Fibroblast of lung (primary cell): ENCODE data around the gene STKLD1. TPM values are rescaled to one million over a fixed set of nuclear protein-coding genes. Genes with fewer than 3 reads are reported as not detected.

Experiments
- DNase-seq, 2 donors: peaks; one replicate each; pipeline versions ENCODE4 v3.0.0 to v3.0.0-alpha.2; 2010; ENCODE audit warnings: low read depth in 2 of 2
- H2AFZ ChIP-seq: 2 replicates; pipeline ENCODE4 v1.5.1; 2012; ENCODE audit warnings: low read length, control low read depth, inconsistent platforms
- H3K27ac ChIP-seq: 2 replicates; pipeline ENCODE4 v1.5.1; 2011; ENCODE audit warnings: low read length, control low read depth; ENCODE audit not compliant: insufficient read depth
- H3K27me3 ChIP-seq: 2 replicates; pipeline ENCODE4 v1.5.1; 2011; ENCODE audit warnings: mild to moderate bottlenecking, low read length; ENCODE audit not compliant: control insufficient read depth, insufficient read depth
- H3K36me3 ChIP-seq: 2 replicates; pipeline ENCODE4 v1.5.1; 2011; ENCODE audit warnings: low read length; ENCODE audit not compliant: control insufficient read depth, insufficient read depth
- H3K4me1 ChIP-seq: 2 replicates; pipeline ENCODE4 v1.5.1; 2011; ENCODE audit warnings: low read length; ENCODE audit not compliant: control insufficient read depth, insufficient read depth; ENCODE audit errors: extremely low read depth
- H3K4me2 ChIP-seq: 2 replicates; pipeline ENCODE4 v1.5.1; 2011; ENCODE audit warnings: low read length, control low read depth; ENCODE audit not compliant: insufficient read depth; ENCODE audit errors: extremely low read depth
- H3K4me3 ChIP-seq, 4 experiments: fragments of 200-600 bp in 1 of 4; sonication (generic) in 1 of 4; replicated peaks in 1 of 4; 2 replicates each; pipeline ENCODE4 v1.5.1; 2011 to 2016; ENCODE audit warnings: low read length in 4 of 4, low read depth in 3 of 4, mild to moderate bottlenecking in 3 of 4, control low read depth in 2 of 4, inconsistent platforms in 1 of 4, mixed read lengths in 1 of 4; ENCODE audit not compliant: insufficient read depth in 1 of 4; ENCODE audit errors: control extremely low read depth in 1 of 4
- H3K79me2 ChIP-seq: 2 replicates; pipeline ENCODE4 v1.5.1; 2012; ENCODE audit warnings: mild to moderate bottlenecking, low read length, inconsistent platforms; ENCODE audit not compliant: control insufficient read depth, insufficient read depth
- H3K9ac ChIP-seq: 2 replicates; pipeline ENCODE4 v1.5.1; 2011; ENCODE audit warnings: mild to moderate bottlenecking, low read length, control low read depth; ENCODE audit not compliant: insufficient read depth
- H3K9me3 ChIP-seq: 2 replicates; pipeline ENCODE4 v1.5.1; 2012; ENCODE audit warnings: low read depth, low read length; ENCODE audit not compliant: control insufficient read depth, insufficient read depth
- H4K20me1 ChIP-seq: 2 replicates; pipeline ENCODE4 v1.5.1; 2011; ENCODE audit warnings: low read length; ENCODE audit not compliant: control insufficient read depth, insufficient read depth; ENCODE audit errors: extremely low read depth
- EZH2 ChIP-seq: IDR thresholded peaks from 2 replicates; pipeline ENCODE4 v1.5.1; 2012; ENCODE audit warnings: low read length, control low read depth, mild to moderate bottlenecking; ENCODE audit errors: missing control alignments
- polyA plus RNA-seq, 2 donors: library from polyadenylated mRNA; depleted of rRNA in 1 of 2; stranded (reverse) in 1 of 2; unstranded in 1 of 2; fragments of >200 nt; gene quantifications; 2 replicates each; pipeline ENCODE4 v1.2.1, GENCODE V29; 2011 to 2012; ENCODE audit warnings: missing spikeins in 1 of 2
- total RNA-seq: library from RNA; depleted of rRNA; stranded (reverse); fragments of >200 nt; gene quantifications from 2 replicates; pipeline ENCODE4 v1.2.1, GENCODE V29; 2014
- TF ChIP-seq, protein P1 (sequence below), 2 donors: IDR thresholded peaks in 1 of 2; conservative IDR thresholded peaks in 1 of 2; 1 replicate in 1 of 2; 2 replicates in 1 of 2; pipeline ENCODE4 v1.5.1; 2011 to 2012; ENCODE audit warnings: low read length in 2 of 2, control low read depth in 1 of 2, inconsistent platforms in 1 of 2, low read depth in 1 of 2, mild to moderate bottlenecking in 1 of 2

Gene STKLD1
- total and polyA plus RNA-seq, 2 donors (not counting 1 experiment from before 2014, with no cell fraction given), result 0.79 to 0.99 TPM

DNA sequence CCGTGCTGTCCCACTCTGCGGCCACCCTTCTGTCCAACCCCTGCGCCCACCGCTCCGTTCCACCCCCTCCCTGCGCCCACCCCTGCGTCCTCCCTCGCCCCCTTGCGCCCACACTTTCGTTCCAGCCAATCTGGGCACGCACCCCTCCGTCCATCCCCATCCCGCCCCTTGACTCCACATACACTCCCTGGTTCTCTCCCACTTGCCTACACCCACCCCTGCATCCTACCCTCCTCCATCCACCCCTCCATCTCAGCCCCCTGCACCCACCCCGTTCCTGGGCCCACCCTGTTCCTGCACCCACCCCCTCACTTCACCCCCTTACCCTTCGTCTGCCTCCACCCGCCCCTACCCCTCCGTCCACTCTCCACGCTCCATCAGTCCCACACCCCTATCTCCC is 53.0 kb downstream of the STKLD1 start:
- Histone ChIP-seq H3K9ac (no peak overlapping the region), H4K20me1 (no peaks in the 10 kb centered on the region), H3K36me3 (no peaks in the 10 kb centered on the region), H2AFZ (no peak overlapping the region), H3K27me3 (peaks cover 5% of the 10 kb centered on the region), H3K9me3 (no peaks in the 10 kb centered on the region), H3K27ac (no peak overlapping the region), H3K79me2 (no peaks in the 10 kb centered on the region), H3K4me3 (no peak overlapping the region), H3K4me2 (no peak overlapping the region), H3K4me1 (no peaks in the 10 kb centered on the region)
- TF ChIP-seq EZH2, result no peak
- TF ChIP-seq, protein P1, sequence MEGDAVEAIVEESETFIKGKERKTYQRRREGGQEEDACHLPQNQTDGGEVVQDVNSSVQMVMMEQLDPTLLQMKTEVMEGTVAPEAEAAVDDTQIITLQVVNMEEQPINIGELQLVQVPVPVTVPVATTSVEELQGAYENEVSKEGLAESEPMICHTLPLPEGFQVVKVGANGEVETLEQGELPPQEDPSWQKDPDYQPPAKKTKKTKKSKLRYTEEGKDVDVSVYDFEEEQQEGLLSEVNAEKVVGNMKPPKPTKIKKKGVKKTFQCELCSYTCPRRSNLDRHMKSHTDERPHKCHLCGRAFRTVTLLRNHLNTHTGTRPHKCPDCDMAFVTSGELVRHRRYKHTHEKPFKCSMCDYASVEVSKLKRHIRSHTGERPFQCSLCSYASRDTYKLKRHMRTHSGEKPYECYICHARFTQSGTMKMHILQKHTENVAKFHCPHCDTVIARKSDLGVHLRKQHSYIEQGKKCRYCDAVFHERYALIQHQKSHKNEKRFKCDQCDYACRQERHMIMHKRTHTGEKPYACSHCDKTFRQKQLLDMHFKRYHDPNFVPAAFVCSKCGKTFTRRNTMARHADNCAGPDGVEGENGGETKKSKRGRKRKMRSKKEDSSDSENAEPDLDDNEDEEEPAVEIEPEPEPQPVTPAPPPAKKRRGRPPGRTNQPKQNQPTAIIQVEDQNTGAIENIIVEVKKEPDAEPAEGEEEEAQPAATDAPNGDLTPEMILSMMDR (conservative IDR thresholded peaks at IDR 0.05 in 1 of 2, IDR thresholded peaks at IDR 0.05 in 1 of 2; ENCODE audit: low read depth in 1 of 2, low read length in 2 of 2), result no peak
- no peak for DNase-seq

DNA sequence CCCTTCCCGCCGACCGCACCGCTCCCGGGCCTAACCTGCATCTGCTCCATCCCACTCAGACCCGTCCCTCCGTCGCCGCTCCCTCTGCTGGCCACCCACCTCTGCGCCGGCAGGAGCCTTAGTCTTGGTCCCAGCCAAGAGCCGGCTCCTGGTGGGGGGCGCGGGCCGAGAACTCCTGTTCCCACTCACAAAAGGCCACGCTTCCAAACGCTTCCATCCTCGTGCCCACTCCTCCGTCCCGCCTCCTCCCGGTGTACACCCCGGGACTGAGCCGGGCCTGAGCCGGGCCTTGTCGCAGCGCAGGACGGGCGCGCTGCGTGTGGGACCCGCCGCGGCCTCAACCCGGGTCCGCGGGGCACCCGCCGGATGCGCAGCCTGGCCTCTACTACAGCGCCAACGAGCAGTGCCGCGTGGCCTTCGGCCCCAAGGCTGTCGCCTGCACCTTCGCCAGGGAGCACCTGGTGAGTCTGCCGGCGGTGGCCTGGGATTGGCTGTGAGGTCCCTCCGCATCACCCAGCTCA is 53.5 kb downstream of the STKLD1 start:
- no peaks in the 10 kb centered on the region for H3K9me3 ChIP-seq
- no peaks in the 10 kb centered on the region for H3K36me3 ChIP-seq
- TF ChIP-seq, protein P1 (conservative IDR thresholded peaks at IDR 0.05 in 1 of 2, IDR thresholded peaks at IDR 0.05 in 1 of 2; ENCODE audit: low read depth in 1 of 2, low read length in 2 of 2), result peak in 1 of 2 donors; percentile 29
- no peak for TF ChIP-seq EZH2
- H3K27ac ChIP-seq, result no peak overlapping the region
- H2AFZ ChIP-seq, result no peak overlapping the region
- H3K4me2 ChIP-seq, result no peak overlapping the region
- H3K4me1 ChIP-seq, result no peaks in the 10 kb centered on the region
- H3K9ac ChIP-seq, result no peak overlapping the region
- peak in 1 of 2 donors; percentile 25 for DNase-seq
- H3K27me3 ChIP-seq, result peaks cover 5% of the 10 kb centered on the region
- H4K20me1 ChIP-seq, result no peaks in the 10 kb centered on the region
- no peaks in the 10 kb centered on the region for H3K79me2 ChIP-seq
- no peak overlapping the region for H3K4me3 ChIP-seq

DNA sequence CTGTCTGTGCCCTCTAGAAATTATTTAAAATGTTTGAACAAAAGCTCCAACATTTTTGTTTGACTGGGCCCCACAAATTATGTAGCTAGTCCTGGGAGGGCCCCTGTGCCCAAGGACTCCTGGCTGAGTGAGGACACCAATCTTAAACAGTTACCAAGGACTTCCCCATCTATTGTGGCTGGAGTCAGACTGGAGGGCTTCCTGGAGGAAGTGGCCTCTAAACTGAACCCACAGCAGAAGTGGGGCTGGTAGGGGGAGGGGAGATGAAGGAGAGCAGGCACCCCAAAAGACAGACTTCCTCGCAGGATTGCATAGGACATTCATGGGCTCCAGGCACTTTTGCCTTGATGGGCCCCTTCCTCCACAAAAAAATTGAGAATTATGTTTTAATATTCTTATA is 54.1 kb downstream of the STKLD1 start:
- no peaks in the 10 kb centered on the region for H3K9me3 ChIP-seq
- no peak overlapping the region for H3K4me2 ChIP-seq
- H3K36me3 ChIP-seq, result no peaks in the 10 kb centered on the region
- H4K20me1 ChIP-seq, result no peaks in the 10 kb centered on the region
- TF ChIP-seq, protein P1 (conservative IDR thresholded peaks at IDR 0.05 in 1 of 2, IDR thresholded peaks at IDR 0.05 in 1 of 2; ENCODE audit: low read depth in 1 of 2, low read length in 2 of 2), result no peak
- TF ChIP-seq EZH2, result no peak
- no peak overlapping the region for H3K27ac ChIP-seq
- DNase-seq, result no peak
- no peak overlapping the region for H2AFZ ChIP-seq
- H3K4me3 ChIP-seq, result no peak overlapping the region
- H3K79me2 ChIP-seq, result no peaks in the 10 kb centered on the region
- no peaks in the 10 kb centered on the region for H3K4me1 ChIP-seq
- H3K27me3 ChIP-seq, result peaks cover 5% of the 10 kb centered on the region
- no peak overlapping the region for H3K9ac ChIP-seq
